ENCODE data around the gene AP4S1.
"Not testable (repeated sequence)": the region's sequence is repeated elsewhere in the genome, so short reads cannot be mapped to it uniquely, and the experiment has no call there.

Gene AP4S1

DNA sequence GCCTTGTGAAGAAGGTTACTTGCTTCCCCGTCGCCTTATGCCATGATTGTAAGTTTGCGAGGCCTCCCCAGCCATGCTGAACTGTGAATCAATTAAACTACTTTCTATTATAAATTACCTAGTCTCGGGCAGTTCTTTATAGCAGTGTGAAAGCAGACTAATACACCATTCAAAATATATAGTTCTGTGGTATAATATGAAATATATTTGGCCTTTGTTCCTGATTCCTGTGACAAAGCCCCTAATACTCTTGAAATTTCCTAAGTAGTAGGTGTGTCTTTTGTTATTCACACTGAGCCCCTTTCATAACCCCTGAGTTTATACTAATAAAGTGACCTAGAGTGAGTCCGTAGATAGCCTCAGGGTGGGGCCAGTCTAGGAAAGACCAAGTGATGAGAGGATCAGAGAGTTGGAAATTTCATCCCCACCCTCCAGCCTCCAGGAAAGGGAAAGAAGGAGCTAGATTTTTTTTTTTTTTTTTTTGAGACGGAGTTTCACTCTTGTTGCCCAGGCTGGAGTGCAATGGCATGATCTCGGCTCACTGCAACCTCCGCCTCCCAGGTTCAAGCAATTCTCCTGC is 20.1 kb downstream of the AP4S1 start:
- no peak for DNase-seq

DNA sequence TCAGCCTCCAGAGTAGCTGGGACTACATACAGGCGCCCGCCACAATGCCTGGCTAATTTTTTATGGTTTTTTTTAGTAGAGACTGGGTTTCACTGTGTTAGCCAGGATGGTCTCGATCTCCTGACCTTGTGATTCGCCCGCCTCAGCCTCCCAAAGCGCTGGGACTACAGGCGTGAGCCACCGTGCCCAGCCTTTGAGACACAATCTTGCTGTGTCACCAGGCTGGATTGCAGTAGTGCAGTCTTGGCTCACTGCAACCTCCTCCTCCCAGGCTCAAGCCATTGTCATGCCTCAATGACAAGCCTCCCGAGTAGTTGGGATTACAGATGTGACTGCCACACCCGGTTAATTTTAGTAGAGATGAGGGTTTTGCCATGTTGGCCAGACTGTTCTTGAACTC is 22.1 kb downstream of the AP4S1 start:
- no peak for DNase-seq

DNA sequence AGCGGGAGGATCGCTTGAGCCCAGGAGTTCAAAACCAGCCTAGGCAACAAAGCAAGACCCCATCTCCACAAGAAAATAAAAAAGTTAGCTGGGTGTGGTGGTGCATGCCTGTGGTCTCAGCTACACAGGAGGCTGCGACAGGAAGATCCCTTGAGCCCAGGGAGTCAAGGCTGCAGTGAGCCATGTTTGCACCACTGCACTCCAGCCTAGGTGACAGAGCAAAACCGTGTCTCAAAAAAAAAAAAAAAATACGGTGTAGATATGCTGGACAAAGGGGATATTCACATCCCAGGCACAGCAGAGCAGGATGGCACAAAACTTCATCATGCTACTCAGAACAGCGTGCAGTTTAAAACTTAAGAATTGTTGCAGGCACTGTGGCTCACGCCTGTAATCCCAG is 25.6 kb downstream of the AP4S1 start:
- DNase-seq, result no peak

DNA sequence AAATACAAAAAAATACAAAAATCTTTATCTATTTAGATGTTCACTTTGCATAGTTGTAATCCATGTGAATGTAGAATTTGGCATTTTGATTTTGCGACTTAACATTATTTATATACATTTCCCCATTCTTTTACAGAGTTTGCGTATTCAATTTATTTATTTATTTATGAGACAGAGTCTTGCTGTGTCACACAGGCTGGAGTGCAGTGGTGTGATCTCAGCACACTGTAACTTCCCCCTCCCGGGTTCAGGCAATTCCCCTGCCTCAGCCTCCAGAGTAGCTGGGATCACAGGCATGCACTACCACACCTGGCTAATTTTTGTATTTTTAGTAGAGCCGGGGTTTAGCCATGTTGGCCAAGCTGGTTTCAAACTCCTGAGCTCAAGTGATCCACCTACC is 26.1 kb downstream of the AP4S1 start:
- no peak for DNase-seq

DNA sequence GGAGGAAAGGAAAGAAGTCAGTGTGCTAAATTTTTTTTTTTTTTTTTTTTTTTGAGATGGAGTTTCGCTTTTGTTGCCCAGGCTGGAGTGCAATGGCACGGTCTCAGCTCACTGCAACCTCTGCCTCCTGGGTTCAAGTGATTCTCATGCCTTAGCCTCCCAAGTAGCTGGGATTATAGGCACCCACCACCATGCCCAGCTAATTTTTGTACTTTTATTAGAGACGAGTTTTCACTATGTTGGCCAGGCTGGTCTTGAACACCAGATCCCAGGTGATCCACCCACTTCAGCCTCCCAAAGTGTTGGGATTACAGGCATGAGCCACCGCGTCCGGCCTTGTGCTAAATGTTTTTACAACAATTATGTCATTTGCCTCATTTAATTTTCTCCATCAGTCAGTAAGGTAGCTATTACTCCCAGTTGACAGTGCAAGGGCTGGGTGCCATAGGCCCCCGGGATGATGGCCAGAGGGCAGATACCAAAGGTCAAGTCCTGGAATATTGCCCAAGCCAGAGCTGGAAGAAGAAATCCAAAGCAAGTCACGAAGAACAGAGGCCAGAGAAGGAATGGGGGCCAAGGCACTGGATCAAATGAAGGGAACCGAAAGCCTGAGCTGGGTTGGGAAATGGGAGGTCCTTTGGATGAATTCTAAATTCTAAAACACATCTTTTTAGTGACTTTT is 27.6 kb downstream of the AP4S1 start:
- DNase-seq, result not testable (repeated sequence)

DNA sequence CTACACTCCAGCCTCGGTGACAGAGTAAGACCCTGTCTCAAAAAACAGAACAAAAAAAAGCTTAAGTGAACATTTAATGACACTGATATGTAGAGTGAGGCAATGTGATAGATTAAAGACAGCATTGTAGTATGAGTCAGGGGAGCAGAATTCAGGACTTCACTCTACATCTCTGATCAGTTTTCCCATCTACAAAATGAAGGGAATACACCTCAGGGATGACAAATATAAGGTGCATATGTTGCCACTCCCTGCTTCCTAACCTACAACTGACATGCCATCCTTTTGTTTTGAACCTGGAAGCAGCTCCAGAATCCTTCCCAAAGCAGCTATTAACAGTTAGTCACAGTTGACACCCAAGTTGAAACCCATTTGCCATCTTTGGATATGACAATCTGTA is 31.6 kb downstream of the AP4S1 start:
- no peak for DNase-seq

DNA sequence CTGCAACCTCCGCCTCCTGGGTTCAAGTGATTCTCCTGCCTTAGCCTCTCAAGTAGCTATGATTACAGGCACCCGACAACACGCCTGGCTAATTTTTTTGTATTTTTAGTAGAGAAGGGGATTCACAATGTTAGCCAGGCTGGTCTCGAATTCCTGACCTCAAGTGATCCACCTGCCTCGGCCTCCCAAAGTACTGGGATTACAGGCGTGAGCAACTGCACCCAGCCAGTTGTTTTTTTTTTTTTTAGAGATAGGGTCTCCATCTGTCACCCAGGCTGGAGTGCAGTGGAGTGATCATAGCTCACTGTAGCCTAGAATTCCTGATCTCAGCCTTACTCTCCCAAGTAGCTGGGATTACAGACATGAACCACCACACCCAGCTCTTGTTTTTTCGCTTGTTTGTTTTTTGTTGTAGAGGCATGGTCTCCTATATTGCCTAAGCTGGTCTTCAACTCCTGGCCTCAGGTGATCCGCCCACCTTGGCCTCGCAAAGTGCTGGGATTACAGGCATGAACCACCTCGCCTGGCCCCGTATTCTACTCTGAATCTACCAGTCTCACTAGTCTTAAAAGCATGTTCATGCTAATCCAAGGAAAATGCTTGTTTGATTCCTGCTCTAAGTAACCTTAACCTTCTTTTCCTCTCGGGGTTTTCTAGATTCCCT is 32.4 kb downstream of the AP4S1 start:
- no peak for DNase-seq

DNA sequence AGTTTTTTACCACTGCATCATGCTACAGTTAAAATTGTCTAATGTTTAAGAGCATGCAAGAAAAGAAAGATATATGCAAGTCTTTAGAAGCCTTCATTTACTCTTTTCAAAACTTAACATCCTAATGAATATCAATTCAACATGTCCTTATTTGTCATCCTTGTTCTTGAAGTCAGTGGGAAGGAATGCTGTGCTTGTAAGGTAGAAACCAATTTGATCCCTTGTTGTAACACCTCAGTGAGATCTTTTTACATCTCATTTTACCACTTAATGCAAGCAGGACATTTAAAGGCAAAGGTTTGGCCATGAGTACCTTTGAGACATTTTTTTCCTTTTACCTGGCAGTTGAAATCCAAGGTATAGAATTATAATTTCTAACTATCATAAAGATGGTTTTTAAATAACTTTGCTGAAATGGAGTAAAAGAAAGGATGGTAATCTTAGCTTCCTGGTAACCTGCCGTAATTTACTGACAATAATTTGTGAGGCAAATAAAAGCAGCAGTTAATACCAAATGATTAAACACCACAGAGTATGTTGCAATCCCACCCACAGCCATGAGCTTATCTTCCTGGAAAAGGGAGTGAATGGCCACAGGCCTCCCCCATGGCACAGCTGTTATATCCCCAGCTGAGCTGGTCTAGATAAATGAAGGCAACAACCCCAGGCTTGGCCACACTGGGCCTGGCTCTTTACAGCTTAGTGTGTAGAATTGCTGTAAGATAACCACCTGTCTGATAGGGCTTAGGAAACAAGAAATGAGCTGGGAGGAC is 33.9 kb downstream of the AP4S1 start:
- no peak for DNase-seq

DNA sequence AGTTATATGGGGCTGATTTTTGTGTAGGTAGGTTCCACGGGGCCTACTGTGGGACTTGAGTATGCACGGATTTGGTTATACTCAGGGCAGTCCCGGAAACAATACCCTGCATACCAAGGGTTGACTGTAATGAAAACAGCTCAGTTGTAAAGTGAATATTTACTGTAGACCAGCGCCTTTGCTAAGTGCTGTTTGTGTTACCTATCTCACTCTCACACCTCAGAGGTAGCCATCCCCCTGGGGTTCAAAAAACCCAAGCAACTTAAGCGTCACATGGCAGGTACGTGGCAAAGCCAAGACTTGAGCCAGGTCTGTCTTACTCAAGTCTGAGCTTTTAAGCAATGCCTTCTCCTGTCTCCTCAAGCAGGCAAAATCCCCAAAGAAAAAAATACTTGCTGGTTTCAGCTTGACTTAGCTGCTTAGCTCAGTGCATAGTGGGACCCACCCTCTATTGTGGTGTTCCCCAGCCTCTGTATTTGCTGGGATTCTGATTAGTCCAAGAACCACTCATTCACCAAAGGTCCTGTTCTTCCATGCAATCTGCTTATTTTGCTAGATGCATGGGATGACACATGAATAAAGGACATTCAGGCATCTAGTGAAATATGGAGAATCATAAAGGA is 34.9 kb downstream of the AP4S1 start:
- DNase-seq, result no peak

DNA sequence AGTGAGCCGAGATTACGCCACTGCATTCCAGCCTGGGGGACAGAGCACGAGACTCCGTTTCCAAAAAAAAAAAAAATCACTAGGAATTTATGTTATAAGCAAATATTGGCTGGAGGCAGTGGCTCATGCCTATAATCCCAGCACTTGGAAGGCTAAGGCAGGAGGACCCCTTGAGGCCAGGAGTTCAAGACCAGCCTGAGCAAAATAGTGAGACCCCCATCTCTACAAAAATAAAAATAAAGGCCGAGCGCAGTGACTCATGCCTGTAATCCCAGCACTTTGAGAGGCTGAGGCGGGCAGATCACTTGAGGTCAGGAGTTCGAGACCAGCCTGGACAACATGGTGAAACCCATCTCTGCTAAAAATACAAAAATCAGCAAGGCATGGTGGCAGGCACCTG is 37.5 kb downstream of the AP4S1 start:
- not testable (repeated sequence) for DNase-seq

DNA sequence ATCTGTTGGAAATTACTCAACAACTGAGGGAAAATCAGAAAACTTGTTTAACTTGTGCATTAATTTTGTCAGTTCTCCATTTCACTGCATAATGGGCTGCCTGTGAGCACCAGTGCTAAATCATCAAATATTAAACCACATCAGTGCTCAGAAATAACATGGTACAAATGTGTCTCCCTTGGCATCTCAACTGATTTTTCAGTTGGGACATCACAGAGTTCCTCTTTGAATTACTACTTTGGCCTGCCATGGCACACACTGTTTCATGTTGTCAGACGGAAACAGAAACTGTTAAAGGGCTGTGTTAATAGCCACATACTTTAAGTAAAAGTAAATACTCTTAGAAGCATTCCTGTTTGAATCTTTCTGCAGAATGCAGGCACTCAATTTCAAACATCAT is 42.8 kb downstream of the AP4S1 start:
- no peak for DNase-seq

DNA sequence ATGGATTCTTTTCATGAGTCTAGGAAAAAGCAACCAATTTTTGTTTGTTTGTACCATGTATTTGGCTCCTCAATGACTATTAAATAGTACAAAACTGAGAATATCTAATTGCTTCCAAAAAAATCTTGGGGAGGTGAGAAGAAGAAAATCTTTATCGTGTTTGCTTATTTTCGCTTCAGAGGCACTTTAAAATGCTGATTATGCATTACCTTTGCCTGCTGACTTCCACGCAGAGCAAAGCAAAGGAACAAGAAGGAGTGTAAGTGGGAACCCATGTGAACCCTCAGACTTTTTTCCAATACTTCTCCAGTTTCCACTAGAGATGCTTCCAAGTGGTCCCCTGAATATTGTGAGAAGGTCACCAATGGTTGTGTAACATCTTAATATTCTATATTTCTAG is 43.9 kb downstream of the AP4S1 start:
- DNase-seq, result no peak

DNA sequence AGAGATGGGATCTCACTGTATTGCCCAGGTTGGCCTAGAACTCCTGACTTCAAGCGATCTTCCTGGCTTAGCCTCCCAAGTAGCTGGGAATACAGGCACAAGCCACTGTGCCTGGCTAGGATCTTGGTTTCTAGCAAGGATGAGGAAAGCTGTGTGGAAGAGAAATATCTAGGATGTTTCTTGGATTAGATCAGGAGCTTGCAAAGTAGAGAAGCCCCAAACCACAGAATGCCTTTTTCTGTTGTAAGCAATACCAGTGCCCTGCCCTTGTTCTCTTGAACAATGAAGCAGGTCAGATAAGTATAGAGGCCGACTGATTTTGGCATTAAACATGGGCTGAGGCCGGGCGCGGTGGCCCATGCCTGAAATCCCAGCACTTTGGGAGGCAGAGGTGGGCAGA is 45.0 kb downstream of the AP4S1 start:
- DNase-seq, result no peak

DNA sequence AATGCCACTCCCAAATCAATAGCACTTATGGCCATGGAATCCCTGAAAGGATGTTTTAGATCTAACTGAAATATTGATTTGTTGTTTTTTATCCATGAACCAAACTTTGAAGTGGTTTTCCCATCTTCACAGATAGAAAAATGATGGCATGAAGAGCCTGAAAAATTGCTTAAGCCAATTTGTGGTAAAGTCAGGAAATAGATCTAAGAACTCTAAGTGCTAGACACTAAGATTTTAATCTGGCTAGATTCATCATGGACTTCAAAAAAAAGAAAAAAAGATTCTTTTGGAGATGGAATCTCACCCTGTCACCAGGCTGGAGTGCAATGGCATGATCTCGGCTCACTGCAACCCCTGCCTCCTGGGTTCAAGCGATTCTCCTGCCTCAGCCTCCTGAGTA is 45.7 kb downstream of the AP4S1 start:
- DNase-seq, result no peak

DNA sequence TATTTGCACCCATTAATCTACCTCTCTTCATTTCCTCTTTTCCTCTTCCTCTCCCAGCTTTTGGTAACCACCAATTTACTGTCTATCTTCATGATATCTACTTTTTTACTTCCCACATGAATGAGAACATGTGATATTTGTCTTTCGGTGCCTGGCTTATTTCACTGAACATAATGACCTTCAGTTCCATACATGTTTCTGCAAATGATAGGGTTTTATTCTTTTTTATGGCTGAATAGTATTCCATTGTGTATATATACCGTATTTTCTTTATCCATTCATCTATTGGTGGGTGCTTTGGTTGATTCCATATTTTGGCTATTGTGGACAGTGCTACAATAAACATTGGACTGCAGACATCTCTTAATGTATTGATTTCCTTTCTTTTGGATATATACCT is 49.7 kb downstream of the AP4S1 start:
- DNase-seq, result no peak

DNA sequence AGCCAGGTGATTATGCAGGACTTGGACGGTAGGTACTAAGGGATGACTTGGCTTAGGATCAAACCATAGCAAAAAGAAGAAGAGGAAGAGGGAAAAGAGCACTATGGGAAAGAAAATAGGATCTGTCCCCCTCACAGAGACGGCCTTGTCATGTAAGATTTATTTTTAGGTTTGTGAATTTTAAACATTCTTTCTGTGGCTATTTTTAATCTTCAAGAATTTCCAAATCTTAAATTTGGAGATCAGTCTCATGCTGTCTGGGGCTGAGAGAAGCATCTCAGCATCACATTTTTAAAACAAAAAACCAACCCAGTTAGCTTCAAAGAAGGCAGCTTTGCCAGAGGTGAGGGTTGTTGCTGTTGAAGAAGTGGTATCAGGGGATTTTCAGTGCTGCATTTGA is 53.3 kb downstream of the AP4S1 start:
- no peak for DNase-seq

DNA sequence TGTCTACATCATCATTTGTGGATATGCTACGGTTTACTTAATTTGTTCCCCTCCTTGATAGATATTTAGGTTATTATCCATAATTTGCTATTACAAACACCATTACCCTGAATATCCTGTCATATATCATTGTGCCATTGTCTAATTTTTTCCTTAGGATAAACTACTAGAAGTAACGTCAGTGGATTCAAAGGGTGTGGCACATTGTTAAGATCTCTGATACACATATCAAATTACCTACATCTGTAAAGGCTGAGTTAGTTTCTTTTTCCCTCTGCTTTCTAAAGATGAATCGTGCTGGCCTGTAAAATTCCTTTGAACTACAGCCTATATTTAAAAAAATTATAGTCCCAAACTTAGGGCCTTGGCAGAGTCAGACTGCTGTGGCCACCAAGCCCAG is 54.6 kb downstream of the AP4S1 start:
- no peak for DNase-seq

DNA sequence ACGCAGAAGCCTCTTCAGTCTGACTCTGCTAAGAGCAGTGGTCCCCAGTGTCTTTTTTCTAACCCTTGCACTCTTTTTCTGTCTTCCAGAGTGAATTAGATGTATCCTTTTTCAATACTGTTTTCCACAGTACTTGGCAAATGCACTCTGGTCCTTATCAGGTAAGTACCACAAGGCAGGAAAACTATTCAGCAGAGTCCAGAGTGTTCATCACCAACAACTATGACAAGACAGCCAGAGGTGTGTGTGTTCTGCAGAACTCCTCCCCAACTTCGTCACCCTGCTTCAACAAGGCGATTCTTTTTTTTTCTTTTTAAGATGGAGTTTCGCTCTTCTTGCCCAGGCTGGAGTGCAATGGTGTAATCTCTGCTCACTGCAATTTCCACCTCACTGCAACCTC is 55.0 kb downstream of the AP4S1 start:
- DNase-seq, result no peak

DNA sequence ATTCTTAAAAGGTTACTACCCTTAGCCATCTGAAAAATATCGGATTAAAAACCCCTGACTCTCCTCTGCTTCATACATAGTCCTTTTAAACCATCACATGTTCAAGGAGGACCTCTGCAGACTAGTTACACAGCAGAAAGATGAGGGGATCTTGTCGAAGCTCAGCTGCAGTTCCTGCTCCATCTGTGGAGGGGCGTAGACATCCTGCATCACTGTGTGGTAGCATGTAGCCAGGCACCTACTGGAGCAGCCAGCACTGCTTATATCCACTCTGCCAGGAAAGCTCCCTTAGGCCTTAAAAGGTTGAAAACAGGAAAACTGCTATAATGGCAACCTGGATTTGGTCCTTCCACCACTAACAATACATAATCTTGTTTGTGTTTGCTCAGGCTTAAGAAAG is 58.3 kb downstream of the AP4S1 start:
- no peak for DNase-seq

DNA sequence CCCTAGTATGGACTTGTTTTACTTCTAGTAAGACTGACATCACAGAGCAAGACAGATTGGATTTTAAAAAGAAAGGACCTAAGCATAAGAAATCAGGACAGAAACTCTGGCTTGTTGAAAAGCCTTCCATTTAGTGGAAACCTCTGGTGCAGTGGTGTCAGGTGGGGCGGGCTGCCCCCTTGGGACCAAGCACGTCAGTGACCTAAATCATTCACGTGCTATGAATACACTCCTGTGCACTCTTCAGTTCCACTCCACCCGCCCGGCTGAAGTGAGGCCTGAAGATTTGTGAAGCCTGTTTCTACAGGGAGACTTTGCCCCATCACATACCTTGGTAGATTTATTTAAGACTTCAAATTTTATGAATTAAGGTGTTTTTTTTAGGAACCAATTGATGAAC is 58.9 kb downstream of the AP4S1 start:
- DNase-seq, result no peak

DNA sequence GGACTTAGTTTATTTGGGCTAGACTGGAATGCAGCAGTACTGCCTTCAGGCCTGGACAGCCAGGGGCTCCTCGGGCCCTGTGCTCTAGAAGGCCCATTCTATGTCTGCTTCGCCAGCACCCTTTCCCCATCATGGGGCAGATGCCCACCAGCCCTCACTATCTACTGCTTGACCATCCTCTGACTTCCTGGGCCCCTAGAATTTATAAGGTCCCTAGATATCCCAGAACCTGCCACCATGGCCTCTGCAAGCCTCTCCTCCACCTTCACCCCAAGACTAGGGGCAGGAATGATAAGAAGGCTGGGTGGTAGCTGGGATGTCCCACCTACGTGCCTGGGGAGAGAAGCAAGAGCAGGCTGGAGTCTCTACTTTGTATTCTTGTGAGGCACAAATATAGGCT is 59.6 kb downstream of the AP4S1 start:
- DNase-seq, result no peak

DNA sequence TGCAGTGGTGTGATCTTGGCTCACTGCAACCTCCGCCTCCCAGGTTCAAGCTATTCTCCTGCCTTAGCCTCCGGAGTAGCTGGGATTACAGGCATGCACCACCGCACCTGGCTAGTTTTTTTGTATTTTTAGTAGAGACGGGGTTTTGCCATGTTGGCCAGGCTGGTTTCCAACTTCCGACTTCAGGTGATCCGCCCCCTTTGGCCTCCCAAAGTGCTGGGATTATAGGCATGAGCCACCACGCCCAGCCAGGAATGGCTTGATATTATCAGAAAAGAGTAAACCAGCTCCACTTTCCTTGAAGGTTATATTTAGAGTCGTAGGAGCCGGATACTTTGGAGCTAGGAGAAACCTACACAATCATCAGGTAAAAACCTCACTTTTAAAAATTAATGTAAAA is 61.0 kb downstream of the AP4S1 start:
- DNase-seq, result not testable (repeated sequence)

Measured in right hindlimb (tissue), 1 donor.